HEK293T (cell line): Measurements from ENCODE around the gene GPR17.

Source experiments
- CTCF ChIA-PET: fragments of 350-600 bp; formaldehyde crosslinking; extraction: SDS; loops from one replicate; lab custom pipeline; 2021; ENCODE audit warnings: antibody characterized with exemption, inconsistent platforms; lab: Yijun Ruan, JAX
- POLR2A ChIA-PET: fragments of 350-600 bp; formaldehyde crosslinking; extraction: SDS; loops from one replicate; lab custom pipeline; 2020; ENCODE audit warnings: antibody characterized with exemption, inconsistent platforms; lab: Yijun Ruan, JAX
- DNase-seq: peaks from one replicate; pipeline ENCODE4 v3.0.0; 2012; ENCODE audit warnings: mixed read lengths; ENCODE audit errors: extremely low spot score
- ARNT ChIP-seq: fragments of 450-650 bp; IDR thresholded peaks from 2 replicates; pipeline ENCODE4 v1.6.1; 2017; ENCODE audit warnings: mild to moderate bottlenecking
- BHLHE40 ChIP-seq: fragments of 450-650 bp; IDR thresholded peaks from 2 replicates; pipeline ENCODE4 v1.6.1; 2016; ENCODE audit warnings: mild to moderate bottlenecking, moderate library complexity, borderline replicate concordance
- CTBP1 ChIP-seq: fragments of 450-650 bp; IDR thresholded peaks from 2 replicates; pipeline ENCODE4 v1.6.1; 2016; ENCODE audit warnings: borderline replicate concordance
- ELF4 ChIP-seq: fragments of 450-650 bp; IDR thresholded peaks from 2 replicates; pipeline ENCODE4 v1.6.1; 2017; ENCODE audit warnings: antibody characterized with exemption
- FOXA1 ChIP-seq: fragments of 450-650 bp; IDR thresholded peaks from 2 replicates; pipeline ENCODE4 v1.6.1; 2016; ENCODE audit warnings: mild to moderate bottlenecking
- FOXK2 ChIP-seq: fragments of 450-650 bp; IDR thresholded peaks from 2 replicates; pipeline ENCODE4 v1.6.1; 2016; ENCODE audit warnings: mild to moderate bottlenecking
- FOXM1 ChIP-seq: fragments of 450-650 bp; IDR thresholded peaks from 2 replicates; pipeline ENCODE4 v1.6.1; 2017; ENCODE audit warnings: mild to moderate bottlenecking, borderline replicate concordance
- HDGF ChIP-seq: fragments of 450-650 bp; IDR thresholded peaks from 2 replicates; pipeline ENCODE4 v1.6.1; 2017; ENCODE audit warnings: antibody characterized with exemption, borderline replicate concordance
- L3MBTL2 ChIP-seq: fragments of 450-650 bp; conservative IDR thresholded peaks from 2 replicates; pipeline ENCODE4 v1.6.1; 2016; ENCODE audit warnings: mild to moderate bottlenecking
- LEF1 ChIP-seq: fragments of 450-650 bp; IDR thresholded peaks from 2 replicates; pipeline ENCODE4 v1.6.1; 2017; ENCODE audit warnings: mild to moderate bottlenecking, borderline replicate concordance
- NFRKB ChIP-seq: fragments of 450-650 bp; IDR thresholded peaks from 2 replicates; pipeline ENCODE4 v1.6.1; 2016; ENCODE audit warnings: mild to moderate bottlenecking, moderate library complexity
- PKNOX1 ChIP-seq: fragments of 450-650 bp; IDR thresholded peaks from 2 replicates; pipeline ENCODE4 v1.6.1; 2016
- SP1 ChIP-seq: fragments of 450-650 bp; IDR thresholded peaks from 2 replicates; pipeline ENCODE4 v1.6.1; 2017
- SUZ12 ChIP-seq: fragments of 450-650 bp; IDR thresholded peaks from 2 replicates; pipeline ENCODE4 v1.6.1; 2016; ENCODE audit warnings: mild to moderate bottlenecking
- TARDBP ChIP-seq: fragments of 450-650 bp; IDR thresholded peaks from 2 replicates; pipeline ENCODE4 v1.6.1; 2016
- ZNF384 ChIP-seq: fragments of 450-650 bp; IDR thresholded peaks from 2 replicates; pipeline ENCODE4 v1.6.1; 2016

Gene GPR17

GRCh38 chr2:127673291-127674069, 27.5 kb downstream of the GPR17 start:
- CTCF ChIA-PET: no interaction called here
- no peak for DNase-seq
- POLR2A ChIA-PET: interaction anchor here (1.3 kb wide), 1 partner anchor 27 kb away, joined by 3 read pairs; the partner anchor contains the start of gene SFT2D3
- TF ChIP-seq BHLHE40: no peak
- TF ChIP-seq SP1: no peak
- TF ChIP-seq FOXM1: no peak
- no peak for TF ChIP-seq FOXA1
- TF ChIP-seq FOXK2: no peak

GRCh38 chr2:127674241-127675209, 28.6 kb downstream of the GPR17 start:
- ChIA-PET POLR2A (interaction anchor here (1.3 kb wide), 1 partner anchor 26 kb away, joined by 3 read pairs; the partner anchor contains the start of gene SFT2D3), CTCF (interaction anchor here (0.7 kb wide), 1 partner anchor 83 kb away, joined by 3 read pairs; no protein-coding TSS in a partner anchor)
- TF ChIP-seq ARNT: no peak
- no peak for TF ChIP-seq TARDBP
- TF ChIP-seq LEF1: no peak
- TF ChIP-seq NFRKB: no peak
- no peak for TF ChIP-seq L3MBTL2
- no peak for TF ChIP-seq SP1
- TF ChIP-seq BHLHE40: no peak
- TF ChIP-seq HDGF: no peak
- TF ChIP-seq FOXK2: no peak
- TF ChIP-seq CTBP1: no peak
- TF ChIP-seq FOXM1: no peak
- TF ChIP-seq PKNOX1: no peak
- no peak for TF ChIP-seq ELF4
- no peak for TF ChIP-seq ZNF384
- TF ChIP-seq FOXA1: no peak
- no peak for TF ChIP-seq SUZ12
- DNase-seq: peak; percentile 65

DNA sequence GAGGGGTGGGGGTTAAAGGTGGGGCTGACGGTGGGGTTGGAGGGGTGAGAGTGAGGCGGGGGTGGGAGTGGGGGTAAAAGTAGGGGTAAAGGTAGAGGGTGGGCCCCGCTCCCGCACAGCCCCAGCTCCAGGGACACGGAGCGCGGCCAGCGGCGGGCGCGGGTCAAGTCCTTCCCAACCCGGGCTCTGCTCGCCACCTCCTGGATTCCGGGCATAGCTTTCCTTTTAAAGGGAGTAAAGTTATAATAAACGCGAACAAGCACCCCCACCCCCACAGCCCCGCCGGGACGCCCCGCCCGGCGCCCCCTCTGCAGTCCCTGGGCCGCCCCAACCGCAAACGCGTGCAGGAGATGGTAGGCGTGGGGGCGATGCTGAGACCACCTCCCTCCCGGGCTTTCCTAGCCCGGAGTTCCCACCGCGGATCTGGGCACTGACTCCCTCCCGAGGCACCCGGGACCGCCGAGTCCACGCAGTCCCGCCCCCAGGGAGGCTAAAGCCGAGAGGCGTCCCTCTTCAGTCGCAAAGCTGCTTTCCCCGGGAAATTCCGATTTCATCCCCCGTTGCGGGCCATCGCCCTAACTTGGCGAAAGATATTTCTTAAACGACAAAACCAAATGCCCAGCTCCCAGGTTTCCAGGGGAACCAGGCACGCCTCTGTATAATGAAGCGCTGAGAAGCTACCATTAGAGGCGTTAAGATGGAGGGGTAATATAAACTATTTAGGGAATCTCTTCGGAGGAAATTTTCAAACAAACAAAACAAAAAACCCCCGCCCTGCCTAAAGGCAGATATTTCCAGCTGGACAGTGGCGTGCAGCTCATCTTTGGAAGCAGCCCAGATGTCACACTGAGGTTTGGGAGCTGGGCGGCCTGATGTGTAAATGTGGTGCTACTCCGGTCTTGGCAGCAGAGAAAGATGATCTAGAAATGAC, 29.6 kb downstream of the GPR17 start, which contains the start of gene LIMS2:
Gene LIMS2 (minus strand): TSS at position 200 of the 931 bp plus-strand sequence. CDS start 506 bp downstream, outside the sequence.
- DNase-seq: peak; percentile 44
- ChIA-PET CTCF (interaction anchor here (0.7 to 0.8 kb wide), 2 partner anchors 25 to 84 kb away, joined by 3 to 4 read pairs; no protein-coding TSS in a partner anchor), POLR2A (interaction anchor here (0.9 kb wide), 1 partner anchor 27 kb away, joined by 4 read pairs; no protein-coding TSS in a partner anchor)

DNA sequence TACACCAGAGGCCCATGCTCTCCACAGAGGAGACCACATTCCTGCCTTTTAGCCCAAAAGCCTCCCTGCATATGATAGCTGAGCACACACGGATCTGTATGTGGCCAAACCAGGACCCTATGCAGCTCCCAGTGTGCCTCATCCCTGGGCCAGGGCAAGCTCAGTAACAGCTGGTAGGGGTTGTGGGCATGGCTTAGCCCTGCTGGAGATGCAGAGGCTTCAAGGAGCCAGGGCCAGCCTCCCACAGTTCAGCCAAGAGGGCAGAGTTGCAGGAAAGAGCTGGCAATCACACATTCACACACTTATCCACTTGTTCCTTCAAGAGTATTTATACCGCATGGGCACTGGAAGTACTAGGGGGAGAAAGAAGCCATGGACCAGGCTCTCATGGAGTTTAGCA, 31.0 kb downstream of the GPR17 start:
- ChIA-PET CTCF (interaction anchor here (0.8 kb wide), 1 partner anchor 27 kb away, joined by 4 read pairs; no protein-coding TSS in a partner anchor), POLR2A (no interaction called here)
- no peak for DNase-seq
- TF ChIP-seq ZNF384 (no peak), ARNT (no peak), FOXK2 (no peak)

More for the DNA sequence above, 29.6 kb downstream of the GPR17 start, which contains the start of gene LIMS2:
- TF ChIP-seq L3MBTL2: no peak
- TF ChIP-seq LEF1: no peak
- no peak for TF ChIP-seq PKNOX1
- no peak for TF ChIP-seq BHLHE40
- TF ChIP-seq SUZ12: no peak
- TF ChIP-seq ZNF384: no peak
- no peak for TF ChIP-seq HDGF

DNA sequence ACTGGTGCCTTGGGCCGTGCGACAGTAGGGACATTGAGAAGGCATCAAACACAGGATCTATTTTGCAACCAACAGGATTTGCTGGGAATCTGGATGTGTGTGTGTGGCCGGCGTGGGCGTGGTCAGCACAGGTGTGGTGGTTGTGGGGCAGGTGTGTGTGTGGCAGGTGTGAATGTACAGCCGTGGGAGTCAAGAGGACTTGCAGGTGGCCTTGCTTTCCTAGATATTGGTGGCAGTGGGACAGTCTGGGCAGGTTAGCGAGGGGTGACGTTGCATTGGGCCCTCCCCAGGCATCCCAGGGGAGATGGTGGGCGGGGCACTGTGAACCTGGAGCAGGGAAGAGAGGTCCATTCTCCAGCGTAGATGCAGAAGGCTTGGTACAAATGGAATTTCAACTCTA, 32.6 kb downstream of the GPR17 start:
- no peak for DNase-seq
- TF ChIP-seq FOXA1: no peak
- TF ChIP-seq SUZ12: no peak
- no peak for TF ChIP-seq ELF4
- TF ChIP-seq NFRKB: no peak
- TF ChIP-seq FOXK2: no peak
- TF ChIP-seq SP1: no peak
- TF ChIP-seq HDGF: no peak
- TF ChIP-seq ARNT: no peak
- no peak for TF ChIP-seq FOXM1
- no peak for TF ChIP-seq TARDBP
- no peak for TF ChIP-seq PKNOX1
- no peak for TF ChIP-seq LEF1
- TF ChIP-seq BHLHE40: no peak
- TF ChIP-seq ZNF384: no peak
- no peak for TF ChIP-seq L3MBTL2
- no peak for TF ChIP-seq CTBP1
- ChIA-PET CTCF (no interaction called here), POLR2A (no interaction called here)
